Umbilical cord (tissue), 2 donors: ENCODE measurements around the gene MYO7A. TPM values are rescaled to one million over a fixed set of nuclear protein-coding genes. Genes with fewer than 3 reads are reported as not detected.
A peak's percentile ranks its signal among the peaks of the same experiment; 100 is the strongest.

Experiments
- DNase-seq: peaks from one replicate; pipeline ENCODE4 v3.0.0-alpha.2; 2015; ENCODE audit warnings: low spot score
- total RNA-seq: library from RNA; depleted of rRNA; stranded (reverse); fragments of >200 nt; gene quantifications from one replicate; pipeline ENCODE4 v1.2.3, GENCODE V29; 2014; ENCODE audit warnings: low replicate concordance; ENCODE audit not compliant: insufficient read depth

MYO7A gene
- total RNA-seq, 1 donor from 2014 or later: 7.0 TPM

DNA sequence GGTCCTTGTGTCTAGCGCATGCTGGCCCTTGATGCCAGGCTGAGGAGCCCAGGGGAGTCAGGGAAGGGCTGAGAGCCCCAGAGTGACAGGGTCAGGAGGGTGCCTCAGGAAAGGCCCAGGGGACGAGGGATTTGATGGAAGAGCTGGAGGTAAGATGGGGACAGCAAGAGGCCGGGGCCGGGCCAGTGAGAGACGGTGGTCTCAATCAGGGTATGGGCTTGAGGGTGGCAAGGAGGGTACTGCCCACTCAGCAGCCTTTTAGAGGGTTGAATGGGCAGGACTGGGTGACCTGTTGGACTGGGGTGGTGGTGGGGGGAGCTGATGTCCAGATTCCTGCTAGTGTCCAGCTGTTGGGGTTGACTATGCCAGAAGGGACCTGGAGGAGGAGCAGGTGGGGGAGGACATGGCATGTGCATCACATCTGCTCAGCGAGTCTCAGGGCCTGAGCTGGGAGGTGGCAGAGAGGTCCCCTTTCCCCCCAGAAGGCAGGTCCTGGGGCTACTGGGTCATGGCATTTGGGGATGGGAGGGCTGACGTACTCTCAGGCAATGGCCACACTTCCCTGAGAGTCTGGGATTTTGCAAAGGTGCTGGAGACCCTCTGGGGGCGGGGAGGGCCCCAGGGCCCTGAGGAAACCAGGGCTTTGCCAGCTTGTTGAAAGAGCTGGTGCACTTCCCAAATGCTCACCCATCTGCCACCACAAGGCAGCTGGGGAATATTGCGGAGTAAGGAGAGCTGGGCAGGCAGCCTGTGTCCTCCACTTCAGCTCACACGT, 18.4 kb downstream of the MYO7A start:
- DNase-seq: no peak

DNA sequence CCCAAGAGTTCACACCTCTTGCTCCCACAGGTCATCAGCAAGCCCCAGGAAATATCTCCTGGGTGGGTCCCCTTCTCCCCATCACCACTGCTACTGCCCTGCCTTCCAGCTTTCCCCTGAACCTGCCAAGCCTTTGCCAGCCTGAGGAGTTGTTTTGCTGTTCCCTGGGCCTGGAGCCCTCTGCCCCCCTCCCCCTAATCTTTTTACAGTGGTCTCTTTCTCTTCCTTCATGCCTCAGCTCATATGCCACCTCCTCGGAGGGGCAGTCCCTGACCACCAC, 18.9 kb downstream of the MYO7A start:
- no peak for DNase-seq

DNA sequence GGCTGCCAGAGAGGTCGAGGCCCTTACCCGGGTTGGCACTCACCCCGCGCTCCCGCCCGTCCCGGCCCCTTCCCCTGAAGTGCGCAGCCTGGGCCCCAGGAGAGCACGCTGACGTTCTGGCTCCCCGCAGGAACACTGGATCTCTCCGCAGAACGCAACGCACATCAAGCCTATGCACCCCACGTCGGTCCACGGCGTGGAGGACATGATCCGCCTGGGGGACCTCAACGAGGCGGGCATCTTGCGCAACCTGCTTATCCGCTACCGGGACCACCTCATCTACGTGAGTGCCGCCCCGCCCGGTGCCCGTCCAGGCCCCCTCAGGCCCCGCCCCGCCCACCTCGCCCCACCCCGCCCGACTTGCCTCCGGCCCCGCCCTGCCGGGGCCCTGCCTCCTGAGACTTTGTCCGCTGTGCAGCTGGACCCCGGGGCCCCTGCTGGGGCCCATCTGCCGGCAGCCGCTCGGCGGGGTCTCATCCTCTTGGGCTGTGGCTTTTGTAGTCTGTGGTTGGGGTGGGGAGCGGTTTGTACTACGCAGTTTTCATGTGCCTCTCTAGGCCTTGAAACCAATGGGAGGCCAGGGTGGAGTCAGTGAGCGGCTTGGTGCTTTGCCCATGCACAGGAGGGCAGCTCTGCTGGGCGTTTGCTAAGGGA, 19.7 kb downstream of the MYO7A start:
- DNase-seq: peak; percentile 47

DNA sequence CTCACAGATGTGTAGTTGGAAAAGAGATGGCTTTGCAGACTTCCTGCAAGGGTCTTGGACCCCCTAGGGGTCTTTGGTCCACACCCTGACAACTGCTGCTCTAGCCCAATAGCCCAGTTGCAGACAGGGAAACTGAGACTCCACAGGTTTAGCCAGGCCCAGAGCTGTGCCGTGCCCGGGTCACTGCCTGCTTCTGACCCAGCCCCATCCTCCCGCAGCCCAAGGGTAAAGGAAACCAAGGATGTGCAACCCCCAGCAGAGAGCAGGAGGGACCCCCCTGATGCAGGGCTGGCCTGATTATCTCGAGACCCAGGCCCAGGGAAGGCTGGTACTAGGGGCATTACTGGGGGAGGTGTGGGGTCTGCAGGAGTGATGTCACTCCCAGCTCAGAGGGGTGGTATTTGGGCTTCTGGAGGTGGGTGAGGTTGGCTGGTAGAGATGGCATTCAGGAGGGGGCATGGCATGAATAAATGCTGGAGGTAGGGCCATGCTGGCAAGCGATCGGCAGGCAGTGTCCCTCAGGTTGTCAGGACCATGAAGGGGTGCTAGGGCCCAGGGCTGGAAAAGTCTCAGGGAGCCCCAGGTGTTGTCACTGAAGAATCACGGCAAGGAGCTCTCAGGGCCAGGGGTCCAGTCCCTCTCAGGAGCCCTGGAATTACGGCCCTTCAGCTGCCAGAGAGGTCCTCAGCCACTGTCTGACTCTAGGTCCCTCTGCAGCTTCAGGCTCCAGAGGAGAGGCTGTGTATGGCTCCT, 21.1 kb downstream of the MYO7A start:
- no peak for DNase-seq

DNA sequence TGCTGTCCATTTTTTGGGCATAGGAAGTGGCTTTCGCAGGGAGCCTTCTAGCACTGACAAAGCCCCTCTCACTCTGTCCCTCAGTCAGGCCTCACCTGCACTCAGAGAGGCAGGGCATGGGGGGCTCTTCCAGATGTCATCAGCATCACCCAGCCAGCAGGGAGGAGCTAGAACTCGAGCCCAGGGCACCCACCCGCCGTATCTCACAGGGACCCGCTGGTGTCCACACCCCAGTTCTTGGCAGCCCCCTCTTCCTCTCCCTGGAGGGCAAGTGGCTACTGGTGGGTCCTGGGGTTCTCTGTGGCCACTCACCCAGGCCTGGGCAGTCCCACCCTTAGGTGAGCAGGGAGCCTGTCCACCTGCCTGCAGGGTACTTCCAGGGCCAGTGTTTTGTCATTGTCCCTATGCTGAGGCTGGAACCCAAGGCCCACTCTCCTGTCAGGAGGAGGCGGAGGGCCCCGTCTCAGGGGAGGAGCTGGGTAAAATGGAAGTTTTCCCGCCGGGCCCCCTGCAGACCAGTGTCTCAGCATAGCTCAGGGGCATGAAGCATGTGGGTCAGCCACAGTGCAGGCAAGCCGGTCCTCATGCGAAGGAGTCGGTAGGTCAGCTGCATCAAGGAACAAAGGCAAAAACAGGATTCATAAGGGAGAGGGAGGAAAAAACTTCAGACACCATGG, 21.8 kb downstream of the MYO7A start:
- DNase-seq: no peak

DNA sequence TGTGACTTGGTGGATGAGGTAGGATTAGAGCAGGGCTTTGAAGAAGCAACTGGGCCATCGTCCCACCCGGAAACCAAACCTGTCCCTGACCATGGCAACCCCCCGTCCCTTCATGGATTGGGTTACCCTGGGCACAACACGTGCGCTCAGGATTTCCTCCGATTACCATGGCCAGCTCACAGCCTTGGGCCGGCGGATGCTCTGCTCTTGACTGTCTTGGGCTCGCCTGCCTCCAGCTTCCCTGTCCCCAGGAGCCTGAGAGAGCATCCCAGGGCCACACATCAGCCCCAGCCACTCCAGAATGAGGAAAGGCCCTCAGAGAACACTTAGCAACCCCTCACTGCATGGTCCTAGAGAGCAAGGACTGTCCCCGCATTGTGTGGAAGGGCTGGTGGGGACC, 22.8 kb downstream of the MYO7A start:
- no peak for DNase-seq

DNA sequence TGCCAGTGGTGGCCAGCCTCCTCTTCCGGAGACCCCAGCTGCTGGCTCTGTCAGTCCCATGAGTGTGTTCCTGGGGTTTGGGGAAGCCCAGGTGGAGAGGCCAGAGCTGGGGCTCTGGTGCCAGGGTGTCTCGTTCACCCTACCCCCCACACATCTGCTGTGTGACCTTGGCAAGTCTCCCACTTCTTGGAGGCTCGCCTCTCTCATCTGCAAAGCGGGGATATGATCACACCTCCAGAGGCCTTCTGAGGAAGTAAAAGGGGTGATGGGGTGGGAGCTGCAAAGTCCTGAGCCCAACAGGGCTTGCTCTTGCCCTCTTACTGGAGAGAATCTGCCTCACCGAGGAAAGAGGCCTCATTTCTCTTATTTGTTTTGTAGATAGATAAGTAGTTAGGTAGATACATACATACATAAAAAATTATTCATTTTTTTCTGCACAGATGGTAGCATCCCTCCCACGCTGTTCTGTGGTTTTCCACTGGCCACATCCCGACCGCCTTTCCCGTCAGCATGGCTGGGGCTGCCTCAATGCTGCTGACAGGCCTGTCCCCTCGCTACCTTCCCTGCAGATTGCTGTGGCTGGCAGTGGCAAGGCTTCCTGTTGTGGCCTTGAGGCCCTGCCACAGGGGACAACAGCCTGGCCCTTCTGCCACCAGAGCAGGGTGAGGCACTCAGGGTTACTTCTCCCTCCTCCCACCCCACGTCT, 23.9 kb downstream of the MYO7A start:
- no peak for DNase-seq

DNA sequence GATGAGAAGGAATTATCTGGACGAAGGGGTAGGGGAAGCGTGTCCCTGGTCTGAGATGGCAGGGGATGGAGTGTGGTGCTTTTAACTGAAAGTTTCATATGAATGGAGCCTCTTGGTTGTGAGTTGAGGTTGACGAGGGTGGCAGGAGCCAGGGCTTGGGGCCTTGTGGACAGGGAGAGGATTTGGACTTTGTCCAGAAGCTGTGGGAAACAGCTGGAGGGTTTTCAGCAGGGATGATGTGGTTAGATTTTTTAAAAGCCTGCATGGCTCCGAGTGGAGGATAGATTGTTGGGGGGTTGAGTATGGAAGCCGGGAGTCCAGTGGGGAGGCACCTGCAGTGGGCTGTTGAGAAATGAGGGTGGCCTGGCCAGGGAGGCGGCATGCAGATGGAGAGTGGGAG, 24.8 kb downstream of the MYO7A start:
- DNase-seq: peak; percentile 66

DNA sequence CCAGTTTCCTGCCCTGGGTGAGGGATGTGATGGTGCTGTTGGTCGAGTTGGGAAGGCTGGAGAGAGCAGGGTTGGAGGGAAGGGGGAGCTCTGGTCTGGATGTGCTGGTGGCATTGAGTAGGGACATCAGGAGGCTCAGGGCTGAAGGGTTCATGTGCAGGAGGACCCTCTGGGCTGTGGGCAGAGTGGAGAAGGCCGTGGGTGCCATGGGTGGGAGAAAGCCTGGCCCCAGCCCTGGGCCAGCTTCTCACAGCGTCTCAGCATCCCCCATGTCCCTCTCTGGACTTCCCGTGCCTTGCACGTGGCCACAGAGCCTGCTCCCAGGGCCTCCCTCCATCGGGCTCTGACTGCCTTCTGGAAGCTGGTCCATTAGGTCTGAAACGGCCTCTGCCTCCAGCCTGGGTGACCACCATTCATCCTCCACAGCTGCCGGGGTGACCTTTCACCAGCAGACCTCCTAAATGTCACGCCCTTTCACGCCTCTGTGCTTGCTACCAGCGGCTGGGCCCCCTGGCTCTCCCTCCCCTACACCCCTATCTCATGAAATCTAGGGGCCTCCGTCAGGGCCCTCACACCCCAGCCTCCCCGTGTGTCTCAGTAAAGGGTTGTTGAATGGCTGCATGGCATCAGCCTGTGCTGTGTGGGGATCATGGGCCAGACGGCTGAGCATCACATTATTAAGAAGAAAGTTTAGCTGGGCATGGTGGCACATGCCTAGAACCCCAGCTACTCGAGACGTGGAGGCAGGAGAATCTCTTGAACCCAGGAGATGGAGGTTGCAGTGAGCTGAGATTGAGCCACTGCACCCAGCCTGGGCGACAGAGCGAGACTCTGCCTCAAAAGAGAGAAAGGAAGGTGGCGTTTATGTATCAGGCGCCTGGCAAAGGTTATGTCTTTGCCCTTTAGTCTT, 25.5 kb downstream of the MYO7A start:
- DNase-seq: no peak

DNA sequence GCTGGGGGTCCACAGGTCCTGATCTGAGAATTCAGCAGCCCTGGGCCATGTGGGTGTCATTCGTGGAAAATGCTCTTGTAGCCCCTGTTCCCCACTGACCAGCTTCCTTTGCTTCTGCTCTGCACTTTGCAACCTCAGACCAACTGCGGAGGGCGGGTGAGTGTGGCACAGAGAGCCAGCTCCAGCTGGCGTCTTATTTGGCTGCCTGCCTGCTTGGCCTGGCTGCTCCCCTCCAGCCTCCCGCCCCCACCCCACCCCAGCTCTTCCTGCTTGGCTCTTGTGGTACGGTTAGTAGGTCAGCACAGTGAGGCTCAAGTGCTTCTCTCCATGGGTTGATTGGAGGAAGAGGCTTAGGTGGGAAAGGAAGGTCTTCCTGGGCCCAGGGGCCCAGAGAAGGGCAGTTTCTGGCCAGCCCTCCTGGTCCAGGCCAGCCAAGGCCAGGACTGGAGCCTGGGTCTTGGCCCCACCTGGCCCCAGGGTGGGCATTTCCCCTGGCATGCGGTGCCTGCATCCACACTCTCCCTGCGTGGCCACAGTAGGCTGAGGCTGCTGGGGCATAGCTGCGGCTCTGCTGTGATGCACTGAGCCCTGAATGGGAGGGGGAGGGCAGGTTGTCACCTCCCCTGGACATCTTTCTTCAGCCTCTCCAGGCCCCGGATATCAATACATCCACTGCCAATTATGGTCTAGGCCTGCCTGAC, 26.5 kb downstream of the MYO7A start:
- no peak for DNase-seq

DNA sequence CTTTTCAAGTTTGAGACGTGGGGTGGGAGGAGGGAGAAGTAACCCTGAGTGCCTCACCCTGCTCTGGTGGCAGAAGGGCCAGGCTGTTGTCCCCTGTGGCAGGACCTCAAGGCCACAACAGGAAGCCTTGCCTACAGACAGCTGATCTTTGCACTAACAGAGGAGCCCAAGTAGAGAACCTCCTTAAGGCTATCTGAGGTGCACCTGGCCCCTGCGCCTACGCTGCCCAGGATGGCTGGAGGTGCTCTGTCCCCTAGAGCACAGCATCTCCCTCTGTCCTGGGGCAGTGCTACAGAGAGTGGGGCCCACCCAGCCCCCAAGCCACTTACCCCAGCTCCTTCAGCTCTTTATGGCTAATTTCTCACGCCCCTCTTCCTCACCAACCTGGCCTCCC, 27.0 kb downstream of the MYO7A start:
- no peak for DNase-seq

DNA sequence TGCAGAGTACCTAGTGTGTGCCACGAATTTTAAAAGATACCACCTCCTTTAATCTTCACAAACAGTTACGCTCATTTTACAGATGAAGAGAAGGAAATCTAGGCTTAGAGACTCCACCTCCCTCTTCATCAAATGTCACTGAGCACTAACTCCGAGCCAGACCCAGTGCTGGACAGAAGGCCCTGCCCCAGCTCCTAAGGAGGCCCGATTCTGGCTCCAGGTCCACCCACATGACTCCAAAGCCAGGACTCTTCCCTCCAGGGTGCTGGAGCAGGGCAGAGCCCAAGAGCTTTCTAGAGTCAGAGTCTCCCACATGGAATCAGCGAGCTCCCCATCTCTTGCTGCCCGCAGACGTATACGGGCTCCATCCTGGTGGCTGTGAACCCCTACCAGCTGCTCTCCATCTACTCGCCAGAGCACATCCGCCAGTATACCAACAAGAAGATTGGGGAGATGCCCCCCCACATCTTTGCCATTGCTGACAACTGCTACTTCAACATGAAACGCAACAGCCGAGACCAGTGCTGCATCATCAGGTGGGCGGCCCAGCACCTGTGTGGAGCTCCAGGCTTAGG, 27.6 kb downstream of the MYO7A start:
- DNase-seq: no peak

DNA sequence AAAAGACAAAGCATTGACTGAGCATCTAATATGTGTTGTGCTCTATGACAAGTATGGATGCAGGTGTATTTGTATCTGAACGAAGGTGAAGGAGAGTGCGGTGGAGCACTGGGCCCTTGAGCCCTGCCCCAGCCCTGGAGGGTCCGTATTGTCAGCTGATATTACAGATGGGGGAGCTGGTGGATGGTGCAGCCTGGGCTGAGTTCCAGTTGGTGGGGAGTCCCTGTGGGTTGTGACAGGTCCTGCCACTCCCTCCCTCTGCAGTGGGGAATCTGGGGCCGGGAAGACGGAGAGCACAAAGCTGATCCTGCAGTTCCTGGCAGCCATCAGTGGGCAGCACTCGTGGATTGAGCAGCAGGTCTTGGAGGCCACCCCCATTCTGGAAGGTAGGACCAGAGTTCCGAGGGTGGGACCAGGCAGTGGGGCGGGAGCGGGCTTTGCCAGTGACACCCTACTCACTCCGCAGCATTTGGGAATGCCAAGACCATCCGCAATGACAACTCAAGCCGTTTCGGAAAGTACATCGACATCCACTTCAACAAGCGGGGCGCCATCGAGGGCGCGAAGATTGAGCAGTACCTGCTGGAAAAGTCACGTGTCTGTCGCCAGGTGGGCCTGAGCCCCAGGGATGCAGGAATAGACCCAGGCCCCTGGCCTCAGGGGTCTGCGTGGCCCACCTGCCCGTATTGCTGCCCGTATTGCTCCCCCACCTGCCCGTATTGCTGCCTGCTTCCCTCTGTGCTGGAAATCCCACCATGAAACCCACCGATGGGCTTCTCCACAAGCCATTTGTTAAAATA, 28.6 kb downstream of the MYO7A start:
- DNase-seq: no peak

DNA sequence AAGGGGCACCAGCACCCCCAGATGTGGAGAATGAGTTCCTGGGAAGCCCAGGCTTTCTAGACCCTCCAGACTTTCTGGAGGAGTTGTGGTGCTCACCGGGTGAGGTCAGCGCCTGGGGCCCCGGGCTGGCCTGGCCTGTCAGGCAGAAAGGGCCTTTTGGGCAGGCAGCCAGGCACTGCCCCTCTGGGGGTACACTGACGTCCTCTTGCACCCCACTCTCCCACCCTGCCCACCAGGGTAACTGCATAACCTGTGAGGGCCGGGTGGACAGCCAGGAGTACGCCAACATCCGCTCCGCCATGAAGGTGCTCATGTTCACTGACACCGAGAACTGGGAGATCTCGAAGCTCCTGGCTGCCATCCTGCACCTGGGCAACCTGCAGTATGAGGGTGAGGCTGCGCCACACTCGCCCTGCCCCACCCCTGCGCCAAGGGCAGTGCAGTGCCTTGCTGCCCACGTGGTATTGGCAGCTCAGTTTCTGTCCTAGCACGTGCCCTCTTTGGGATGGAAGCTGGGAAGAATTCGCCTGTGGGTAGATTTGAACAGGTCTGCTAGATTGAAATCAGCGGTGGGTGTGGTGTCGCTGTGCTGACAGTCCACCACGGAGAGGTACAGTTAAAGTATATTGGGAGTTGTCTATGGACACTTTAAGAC, 30.1 kb downstream of the MYO7A start:
- no peak for DNase-seq

DNA sequence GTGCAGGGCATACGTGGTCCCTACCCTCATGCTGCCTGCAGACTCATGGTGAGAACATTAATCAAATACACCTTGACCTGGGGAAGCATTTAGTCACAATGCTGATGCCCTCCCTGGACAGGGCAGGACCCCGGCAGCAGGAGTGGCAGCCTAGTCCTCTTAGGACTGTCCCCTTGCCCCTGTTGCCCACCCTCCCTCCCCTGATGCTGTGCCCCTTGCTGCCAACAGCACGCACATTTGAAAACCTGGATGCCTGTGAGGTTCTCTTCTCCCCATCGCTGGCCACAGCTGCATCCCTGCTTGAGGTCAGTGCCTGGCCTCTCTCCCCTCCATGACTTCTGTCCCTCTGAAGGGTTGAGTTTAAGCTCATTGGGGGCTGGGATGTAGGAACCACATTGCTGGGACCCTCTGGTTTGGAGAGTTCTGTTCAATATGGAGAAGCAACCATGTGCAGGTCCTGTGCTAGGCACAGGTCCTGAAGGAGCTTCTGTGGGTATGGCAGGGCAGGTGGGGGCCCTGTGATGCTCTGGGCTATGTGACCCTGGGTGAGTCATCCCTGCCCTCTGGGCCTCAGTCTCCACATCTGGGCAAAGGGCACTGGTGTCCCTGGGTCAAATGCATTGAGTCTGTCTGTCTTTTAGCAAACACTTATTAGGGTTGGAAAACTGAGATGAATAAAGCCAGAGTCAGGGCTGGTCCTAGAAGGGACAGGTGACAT, 31.3 kb downstream of the MYO7A start:
- DNase-seq: no peak

DNA sequence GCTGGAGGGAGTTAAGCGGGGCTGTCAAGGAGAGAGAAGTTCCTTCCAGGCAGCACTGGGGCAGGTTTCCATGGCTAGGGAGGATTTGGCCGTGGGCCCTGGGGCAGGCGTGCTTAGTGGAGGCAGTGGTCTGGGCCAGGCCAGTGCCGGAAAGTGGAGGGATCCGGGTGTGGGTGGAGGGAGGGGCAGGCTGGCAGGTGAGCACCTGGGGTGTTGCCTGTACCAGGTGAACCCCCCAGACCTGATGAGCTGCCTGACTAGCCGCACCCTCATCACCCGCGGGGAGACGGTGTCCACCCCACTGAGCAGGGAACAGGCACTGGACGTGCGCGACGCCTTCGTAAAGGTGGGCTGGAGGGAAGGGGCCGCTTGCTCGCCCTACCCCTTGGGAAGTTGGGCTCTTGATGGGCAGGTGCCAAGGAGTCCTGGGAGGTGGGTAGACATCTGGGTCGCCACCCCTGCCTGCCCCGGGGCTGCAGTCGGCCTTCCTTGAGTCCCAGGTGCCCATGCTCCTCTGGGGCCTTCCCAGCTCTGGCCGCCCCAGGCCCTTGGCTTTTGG, 32.0 kb downstream of the MYO7A start:
- DNase-seq: no peak

DNA sequence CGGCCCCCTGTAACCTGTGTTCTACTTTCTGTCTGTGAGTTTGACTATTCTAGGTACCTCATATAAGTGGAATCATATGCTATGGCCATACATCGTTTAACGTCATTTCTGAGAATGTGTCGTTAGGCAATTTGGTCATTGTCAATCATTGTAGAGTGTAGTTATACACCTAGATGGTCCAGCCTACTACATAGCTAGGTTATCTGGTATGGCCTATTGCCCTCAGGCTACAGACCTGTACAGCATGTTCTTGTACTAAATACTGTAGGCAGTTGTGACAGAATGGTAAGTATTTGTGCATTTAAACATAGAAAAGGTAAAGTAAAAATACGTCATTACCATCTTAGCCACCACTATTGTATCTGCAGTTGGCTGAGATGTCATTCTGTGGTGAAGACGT, 35.2 kb downstream of the MYO7A start:
- DNase-seq: no peak
